ENCODE measurements around the gene NAA15. TPM values are rescaled to one million over a fixed set of nuclear protein-coding genes. Genes with fewer than 3 reads are reported as not detected.

Gene NAA15
- total RNA-seq, 1 experiment from 2014 or later = 80.6 TPM

DNA sequence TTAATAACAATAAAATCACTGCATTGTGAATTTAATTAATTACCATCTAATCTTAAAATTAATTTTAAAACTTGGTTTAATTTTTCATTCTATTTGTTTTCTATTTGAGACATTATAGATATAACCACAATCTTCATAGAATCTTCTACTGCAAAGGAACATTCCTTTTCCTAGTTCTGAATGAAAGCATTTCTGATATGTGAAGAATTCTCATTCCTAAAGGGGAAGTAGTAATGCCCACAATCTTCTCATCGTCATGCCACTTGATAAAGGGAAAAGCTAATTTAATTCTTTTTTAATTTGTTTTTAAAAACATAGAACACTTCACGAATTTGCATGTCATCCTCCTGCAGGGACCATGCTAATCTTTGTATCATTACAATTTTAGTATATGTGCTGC lies 45.0 kb upstream of the NAA15 start:
- CTCF ChIA-PET = interaction anchor here (0.6 to 1.0 kb wide), 2 partner anchors 11 to 39 kb away, joined by 3 read pairs; no protein-coding TSS in a partner anchor
- POLR2A ChIA-PET = interaction anchor here (0.6 to 3.3 kb wide), 5 partner anchors 9 to 81 kb away, joined by 3 to 6 read pairs (median 3); partner anchors contain the start of genes ELF2 and NAA15
- no TSS peak for BruUV-seq (replicated peaks)

DNA sequence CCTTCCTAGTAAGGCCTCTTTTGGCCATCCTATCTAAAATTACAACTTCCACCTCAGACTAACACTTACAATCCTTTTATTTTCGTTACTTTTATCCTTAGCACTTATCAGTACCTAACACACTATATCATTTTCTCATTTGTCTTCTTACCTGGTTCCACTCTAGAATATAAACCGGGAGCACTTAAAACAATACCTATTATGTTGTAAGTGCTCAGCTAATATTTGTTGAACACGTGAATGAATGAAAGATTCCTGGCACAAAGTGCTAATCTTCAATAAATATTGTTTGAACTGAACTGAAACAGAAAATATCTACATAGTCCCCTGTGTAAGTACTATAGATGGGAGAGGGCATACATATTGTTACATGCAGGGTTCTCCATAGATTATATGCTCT lies 35.7 kb upstream of the NAA15 start:
- H3K4me3 Mint-ChIP-seq (ENCODE audit: unreplicated experiment) = no peak overlapping the region
- no peak for DNase-seq (ENCODE audit: unreplicated experiment)
- H3K27ac Mint-ChIP-seq (ENCODE audit: low read depth, unreplicated experiment) = no peak overlapping the region
- intact Hi-C loops (cut with micrococcal nuclease) = no loop called here
- ChIA-PET CTCF (interaction anchor here (1.7 kb wide), 1 partner anchor 30 kb away, joined by 4 read pairs; no protein-coding TSS in a partner anchor), POLR2A (interaction anchor here (1.0 to 3.6 kb wide), 7 partner anchors 9 to 251 kb away, joined by 3 to 34 read pairs (median 12); partner anchors contain the start of genes NAA15, NDUFC1 and NOCT)
- H3K4me1 Mint-ChIP-seq (ENCODE audit: insufficient read depth, unreplicated experiment) = peaks cover 14% of the 10 kb centered on the region
- H3K36me3 Mint-ChIP-seq (ENCODE audit: insufficient read depth, unreplicated experiment) = no peaks in the 10 kb centered on the region
- BruUV-seq (replicated peaks) = no TSS peak
- H3K27me3 Mint-ChIP-seq (ENCODE audit: insufficient read depth, unreplicated experiment) = no peaks in the 10 kb centered on the region
- no peaks in the 10 kb centered on the region for H3K9me3 Mint-ChIP-seq (ENCODE audit: unreplicated experiment)
- TF ChIP-seq, protein P1, sequence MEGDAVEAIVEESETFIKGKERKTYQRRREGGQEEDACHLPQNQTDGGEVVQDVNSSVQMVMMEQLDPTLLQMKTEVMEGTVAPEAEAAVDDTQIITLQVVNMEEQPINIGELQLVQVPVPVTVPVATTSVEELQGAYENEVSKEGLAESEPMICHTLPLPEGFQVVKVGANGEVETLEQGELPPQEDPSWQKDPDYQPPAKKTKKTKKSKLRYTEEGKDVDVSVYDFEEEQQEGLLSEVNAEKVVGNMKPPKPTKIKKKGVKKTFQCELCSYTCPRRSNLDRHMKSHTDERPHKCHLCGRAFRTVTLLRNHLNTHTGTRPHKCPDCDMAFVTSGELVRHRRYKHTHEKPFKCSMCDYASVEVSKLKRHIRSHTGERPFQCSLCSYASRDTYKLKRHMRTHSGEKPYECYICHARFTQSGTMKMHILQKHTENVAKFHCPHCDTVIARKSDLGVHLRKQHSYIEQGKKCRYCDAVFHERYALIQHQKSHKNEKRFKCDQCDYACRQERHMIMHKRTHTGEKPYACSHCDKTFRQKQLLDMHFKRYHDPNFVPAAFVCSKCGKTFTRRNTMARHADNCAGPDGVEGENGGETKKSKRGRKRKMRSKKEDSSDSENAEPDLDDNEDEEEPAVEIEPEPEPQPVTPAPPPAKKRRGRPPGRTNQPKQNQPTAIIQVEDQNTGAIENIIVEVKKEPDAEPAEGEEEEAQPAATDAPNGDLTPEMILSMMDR (IDR thresholded peaks at IDR 0.05; ENCODE audit: unreplicated experiment) = no peak

More for the DNA sequence above, 45.0 kb upstream of the NAA15 start:
- Mint-ChIP-seq H3K36me3 (ENCODE audit: insufficient read depth, unreplicated experiment) (no peaks in the 10 kb centered on the region), H3K27me3 (ENCODE audit: insufficient read depth, unreplicated experiment) (no peaks in the 10 kb centered on the region), H3K27ac (ENCODE audit: low read depth, unreplicated experiment) (no peak overlapping the region), H3K4me1 (ENCODE audit: insufficient read depth, unreplicated experiment) (no peaks in the 10 kb centered on the region), H3K9me3 (ENCODE audit: unreplicated experiment) (no peaks in the 10 kb centered on the region), H3K4me3 (ENCODE audit: unreplicated experiment) (no peak overlapping the region)
- intact Hi-C loops (cut with micrococcal nuclease) = no loop called here
- DNase-seq (ENCODE audit: unreplicated experiment) = no peak
- TF ChIP-seq, protein P1 (IDR thresholded peaks at IDR 0.05; ENCODE audit: unreplicated experiment) = no peak

- Mint-ChIP-seq H3K4me3 (ENCODE audit: unreplicated experiment) (peak overlapping the region; percentile 71), H3K27me3 (ENCODE audit: insufficient read depth, unreplicated experiment) (no peaks in the 10 kb centered on the region), H3K9me3 (ENCODE audit: unreplicated experiment) (no peaks in the 10 kb centered on the region), H3K4me1 (ENCODE audit: insufficient read depth, unreplicated experiment) (peaks cover 14% of the 10 kb centered on the region), H3K27ac (ENCODE audit: low read depth, unreplicated experiment) (peak overlapping the region; percentile 61), H3K36me3 (ENCODE audit: insufficient read depth, unreplicated experiment) (no peaks in the 10 kb centered on the region)
- DNase-seq (ENCODE audit: unreplicated experiment) = no peak
- CTCF ChIA-PET = interaction anchor here (1.0 to 1.7 kb wide), 3 partner anchors 8 to 30 kb away, joined by 4 to 9 read pairs (median 4); no protein-coding TSS in a partner anchor
- intact Hi-C loops (cut with micrococcal nuclease) = no loop called here
- POLR2A ChIA-PET = interaction anchor here (0.6 to 3.6 kb wide), 12 partner anchors 9 to 251 kb away, joined by 3 to 34 read pairs (median 4); partner anchors contain the start of genes NAA15, NDUFC1 and NOCT
- TF ChIP-seq, protein P1 (IDR thresholded peaks at IDR 0.05; ENCODE audit: unreplicated experiment) = no peak
- no TSS peak for BruUV-seq (replicated peaks)
These were observed 35.1 kb upstream of the NAA15 start for GRCh38 chr4:139266208-139266582.

- intact Hi-C loops (cut with micrococcal nuclease) = no loop called here
- no peaks in the 10 kb centered on the region for H3K9me3 Mint-ChIP-seq (ENCODE audit: unreplicated experiment)
- H3K27ac Mint-ChIP-seq (ENCODE audit: low read depth, unreplicated experiment) = peak overlapping the region; percentile 61
- CTCF ChIA-PET = interaction anchor here (1.0 to 1.7 kb wide), 3 partner anchors 8 to 29 kb away, joined by 4 to 9 read pairs (median 4); no protein-coding TSS in a partner anchor
- POLR2A ChIA-PET = interaction anchor here (0.6 to 3.6 kb wide), 13 partner anchors 9 to 252 kb away, joined by 3 to 34 read pairs (median 4); partner anchors contain the start of genes NAA15, NDUFC1 and NOCT
- H3K4me3 Mint-ChIP-seq (ENCODE audit: unreplicated experiment) = peak overlapping the region; percentile 71
- H3K27me3 Mint-ChIP-seq (ENCODE audit: insufficient read depth, unreplicated experiment) = no peaks in the 10 kb centered on the region
- no peaks in the 10 kb centered on the region for H3K36me3 Mint-ChIP-seq (ENCODE audit: insufficient read depth, unreplicated experiment)
- TF ChIP-seq, protein P1 (IDR thresholded peaks at IDR 0.05; ENCODE audit: unreplicated experiment) = no peak
- peaks cover 14% of the 10 kb centered on the region for H3K4me1 Mint-ChIP-seq (ENCODE audit: insufficient read depth, unreplicated experiment)
- peak; percentile 53 for DNase-seq (ENCODE audit: unreplicated experiment)
- BruUV-seq (replicated peaks) = no TSS peak
These were observed 34.6 kb upstream of the NAA15 start for GRCh38 chr4:139266583-139267257.
